HFFc6 (cell line): ENCODE results near the gene CEP20. TPM values are rescaled to one million over a fixed set of nuclear protein-coding genes. Genes with fewer than 3 reads are reported as not detected.

Experiments
- DNase-seq: peaks from one replicate; pipeline ENCODE4 v3.0.0-alpha.2; 2018
- H3K27ac Mint-ChIP-seq: 2 replicates; pipeline ENCODE4 v1.8.0; 2020; ENCODE audit warnings: mild to moderate bottlenecking, mixed read lengths
- H3K27me3 Mint-ChIP-seq: 2 replicates; pipeline ENCODE4 v1.8.0; 2021; ENCODE audit warnings: mild to moderate bottlenecking, moderate library complexity, mixed read lengths; ENCODE audit not compliant: insufficient read depth
- H3K36me3 Mint-ChIP-seq: 2 replicates; pipeline ENCODE4 v1.8.0; 2021; ENCODE audit warnings: low read depth, mixed read lengths
- H3K4me1 Mint-ChIP-seq: 2 replicates; pipeline ENCODE4 v1.8.0; 2020; ENCODE audit warnings: low read depth, mixed read lengths
- H3K4me3 Mint-ChIP-seq: 2 replicates; pipeline ENCODE4 v1.8.0; 2020; ENCODE audit warnings: mild to moderate bottlenecking, moderate library complexity, mixed read lengths
- H3K9me3 Mint-ChIP-seq: 2 replicates; pipeline ENCODE4 v1.8.0; 2020; ENCODE audit warnings: mild to moderate bottlenecking, mixed read lengths
- total RNA-seq, 6 experiments: library from RNA; stranded (reverse); fragmentation: NEBNext Ultra II Directional; extraction: Animal tissue kit (Norgen Biotek cat#: 25700); gene quantifications; 2 replicates in 1 of 6; 3 replicates in 5 of 6; pipeline ENCODE4 v1.2.3, GENCODE V29; 2021
- TF ChIP-seq, protein P1 (sequence below): fragments of 200-600 bp; sonication (generic); IDR thresholded peaks from 2 replicates; pipeline ENCODE4 v1.5.0; 2021; ENCODE audit warnings: antibody characterized with exemption, mild to moderate bottlenecking

Gene CEP20
- total RNA-seq, 6 experiments from 2014 or later: 40.1 to 57.5 (median 49.4) TPM

DNA sequence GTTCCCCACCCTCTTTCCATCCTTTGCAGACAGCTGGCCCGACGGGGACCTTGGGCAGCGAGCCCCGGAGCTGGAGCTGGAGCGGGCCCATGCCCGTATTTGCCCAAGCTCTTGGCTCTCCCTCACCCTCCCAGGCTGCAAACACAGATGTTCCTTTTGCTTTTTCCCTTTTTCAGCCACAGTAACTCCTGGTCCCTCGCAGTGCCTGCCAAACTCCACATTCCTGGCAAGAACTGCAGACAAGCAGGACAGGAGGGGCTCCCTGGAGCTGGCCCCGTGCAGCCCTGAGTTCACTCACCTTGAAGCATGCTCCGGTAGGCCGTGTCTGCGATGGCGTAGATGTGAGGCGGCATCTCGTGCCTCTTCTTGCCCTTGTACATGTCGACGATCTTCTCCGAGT lies 65.4 kb downstream of the CEP20 start:
- H3K4me1 Mint-ChIP-seq: no peaks in the 10 kb centered on the region
- H3K9me3 Mint-ChIP-seq: no peaks in the 10 kb centered on the region
- peaks cover 31% of the 10 kb centered on the region for H3K27me3 Mint-ChIP-seq
- H3K4me3 Mint-ChIP-seq: no peak overlapping the region
- DNase-seq: no peak
- H3K27ac Mint-ChIP-seq: no peak overlapping the region
- no peaks in the 10 kb centered on the region for H3K36me3 Mint-ChIP-seq
- TF ChIP-seq, protein P1, sequence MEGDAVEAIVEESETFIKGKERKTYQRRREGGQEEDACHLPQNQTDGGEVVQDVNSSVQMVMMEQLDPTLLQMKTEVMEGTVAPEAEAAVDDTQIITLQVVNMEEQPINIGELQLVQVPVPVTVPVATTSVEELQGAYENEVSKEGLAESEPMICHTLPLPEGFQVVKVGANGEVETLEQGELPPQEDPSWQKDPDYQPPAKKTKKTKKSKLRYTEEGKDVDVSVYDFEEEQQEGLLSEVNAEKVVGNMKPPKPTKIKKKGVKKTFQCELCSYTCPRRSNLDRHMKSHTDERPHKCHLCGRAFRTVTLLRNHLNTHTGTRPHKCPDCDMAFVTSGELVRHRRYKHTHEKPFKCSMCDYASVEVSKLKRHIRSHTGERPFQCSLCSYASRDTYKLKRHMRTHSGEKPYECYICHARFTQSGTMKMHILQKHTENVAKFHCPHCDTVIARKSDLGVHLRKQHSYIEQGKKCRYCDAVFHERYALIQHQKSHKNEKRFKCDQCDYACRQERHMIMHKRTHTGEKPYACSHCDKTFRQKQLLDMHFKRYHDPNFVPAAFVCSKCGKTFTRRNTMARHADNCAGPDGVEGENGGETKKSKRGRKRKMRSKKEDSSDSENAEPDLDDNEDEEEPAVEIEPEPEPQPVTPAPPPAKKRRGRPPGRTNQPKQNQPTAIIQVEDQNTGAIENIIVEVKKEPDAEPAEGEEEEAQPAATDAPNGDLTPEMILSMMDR: no peak

GRCh38 chr16:15820837-15821236 lies 67.6 kb downstream of the CEP20 start:
- peaks cover 5% of the 10 kb centered on the region for H3K36me3 Mint-ChIP-seq
- H3K9me3 Mint-ChIP-seq: peaks cover 11% of the 10 kb centered on the region
- TF ChIP-seq, protein P1: no peak
- no peak overlapping the region for H3K4me3 Mint-ChIP-seq
- DNase-seq: no peak
- no peaks in the 10 kb centered on the region for H3K4me1 Mint-ChIP-seq
- H3K27me3 Mint-ChIP-seq: peaks cover 28% of the 10 kb centered on the region
- no peak overlapping the region for H3K27ac Mint-ChIP-seq

- no peaks in the 10 kb centered on the region for H3K4me1 Mint-ChIP-seq
- H3K36me3 Mint-ChIP-seq: peaks cover 13% of the 10 kb centered on the region
- no peak overlapping the region for H3K4me3 Mint-ChIP-seq
- peaks cover 17% of the 10 kb centered on the region for H3K9me3 Mint-ChIP-seq
- TF ChIP-seq, protein P1: no peak
- H3K27me3 Mint-ChIP-seq: peaks cover 19% of the 10 kb centered on the region
- no peak overlapping the region for H3K27ac Mint-ChIP-seq
- DNase-seq: no peak
Measured at GRCh38 chr16:15819046-15819445, 69.4 kb downstream of the CEP20 start.

GRCh38 chr16:15817446-15817845 lies 71.0 kb downstream of the CEP20 start:
- TF ChIP-seq, protein P1: no peak
- H3K36me3 Mint-ChIP-seq: peaks cover 13% of the 10 kb centered on the region
- peaks cover 17% of the 10 kb centered on the region for H3K9me3 Mint-ChIP-seq
- H3K27ac Mint-ChIP-seq: no peak overlapping the region
- peaks cover 17% of the 10 kb centered on the region for H3K27me3 Mint-ChIP-seq
- H3K4me3 Mint-ChIP-seq: no peak overlapping the region
- H3K4me1 Mint-ChIP-seq: no peaks in the 10 kb centered on the region
- DNase-seq: no peak

DNA sequence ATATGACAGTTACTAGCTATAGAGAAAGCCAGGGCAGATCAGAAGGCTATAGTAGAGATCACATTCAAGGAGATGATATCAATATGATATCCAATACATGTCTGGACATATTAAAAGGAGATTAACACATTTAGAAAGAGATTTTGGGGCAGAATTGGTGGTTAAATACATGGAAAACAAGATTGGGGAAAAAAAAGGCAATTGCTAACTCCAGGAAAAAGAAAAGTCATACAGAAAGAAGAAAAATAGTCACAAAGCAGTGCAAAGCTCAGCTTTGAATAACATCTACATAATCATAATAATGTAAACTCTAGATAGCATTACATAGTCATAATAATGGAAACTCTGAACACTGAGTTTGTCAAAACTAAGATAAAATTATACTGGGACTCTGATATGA lies 72.2 kb downstream of the CEP20 start:
- peaks cover 17% of the 10 kb centered on the region for H3K9me3 Mint-ChIP-seq
- no peak overlapping the region for H3K4me3 Mint-ChIP-seq
- TF ChIP-seq, protein P1: no peak

More for the DNA sequence above, 72.2 kb downstream of the CEP20 start:
- H3K27me3 Mint-ChIP-seq: peaks cover 21% of the 10 kb centered on the region
- DNase-seq: no peak
- peaks cover 11% of the 10 kb centered on the region for H3K4me1 Mint-ChIP-seq
- H3K27ac Mint-ChIP-seq: no peak overlapping the region
- H3K36me3 Mint-ChIP-seq: peaks cover 13% of the 10 kb centered on the region

Other genes starting within 250 kb of the CEP20 start
- gene MARF1, start 245.4 kb downstream of the CEP20 start, total RNA-seq: 10 to 100 TPM; 34.9 to 39.4 (median 38.5) TPM
- gene NDE1, start 238.4 kb downstream of the CEP20 start, total RNA-seq: 10 to 100 TPM; 40.6 to 61.0 (median 58.2) TPM
- gene MYH11, start 31.6 kb downstream of the CEP20 start, total RNA-seq: under 1 TPM in 4 of 6 experiments, not detected in 2; 0.02 to 0.23 (median 0.21) TPM
- 10 to 100 TPM; 49.3 to 63.6 (median 57.1) TPM for gene ABCC1, start 61.0 kb upstream of the CEP20 start, total RNA-seq